Activated CD8-positive, alpha-beta memory T cell treated with anti-CD3 and anti-CD28 coated beads, Interleukin-2, amount 50 U/mL, for 24 hours (primary cell): ENCODE data around the gene GLI2.

ENCODE experiments used
- DNase-seq: peaks from one replicate; pipeline ENCODE4 v3.0.0-alpha.2; 2020; ENCODE audit errors: extremely low read depth

The GLI2 gene

GRCh38 chr2:120712180-120712681 lies 23.4 kb upstream of the GLI2 start:
- no peak for DNase-seq

DNA sequence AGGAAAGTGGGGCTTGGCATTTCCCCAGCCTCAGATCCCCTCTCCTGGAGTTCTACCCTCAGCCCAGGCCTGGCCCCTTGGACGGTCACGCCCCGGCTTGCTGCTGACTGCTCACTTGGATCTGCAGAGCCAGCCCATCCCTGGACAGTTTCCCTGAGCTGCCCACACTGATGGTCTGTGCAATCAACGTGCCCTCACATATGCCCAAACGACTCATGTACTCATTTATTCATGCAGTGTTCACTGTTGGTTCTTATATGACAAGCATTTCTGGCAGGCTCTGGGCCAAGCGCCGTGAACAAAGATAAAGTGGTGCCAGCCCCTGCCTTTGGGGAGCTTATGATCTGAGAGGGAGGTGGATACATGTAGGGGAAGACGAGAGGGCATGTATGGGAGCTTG lies 20.3 kb upstream of the GLI2 start:
- DNase-seq: no peak

GRCh38 chr2:120715941-120716340 lies 19.7 kb upstream of the GLI2 start:
- DNase-seq: no peak

- DNase-seq: no peak
Observed at GRCh38 chr2:120716641-120717585, 18.8 kb upstream of the GLI2 start.

- no peak for DNase-seq
Observed at GRCh38 chr2:120719491-120719890, 16.2 kb upstream of the GLI2 start.

DNA sequence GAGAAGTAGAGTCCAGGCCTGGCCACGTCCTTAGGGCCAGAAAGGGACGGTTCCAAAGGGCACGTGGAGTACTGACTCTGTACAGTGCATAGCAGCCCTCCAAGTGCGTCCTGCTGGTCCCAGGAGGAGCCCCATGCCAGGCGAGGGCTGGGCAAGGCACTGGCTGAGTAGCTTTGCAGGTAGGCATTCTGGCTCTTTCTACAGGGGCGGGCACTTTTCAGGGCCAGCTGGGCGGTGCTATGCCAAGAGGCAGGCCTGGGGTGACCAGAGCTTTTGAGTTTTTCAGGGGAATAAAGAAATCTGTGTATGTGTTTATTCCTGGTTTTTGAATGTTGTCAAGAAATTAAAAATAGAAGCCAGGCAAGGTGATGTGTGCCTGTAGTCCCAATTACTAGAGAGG lies 15.4 kb upstream of the GLI2 start:
- DNase-seq: no peak

DNA sequence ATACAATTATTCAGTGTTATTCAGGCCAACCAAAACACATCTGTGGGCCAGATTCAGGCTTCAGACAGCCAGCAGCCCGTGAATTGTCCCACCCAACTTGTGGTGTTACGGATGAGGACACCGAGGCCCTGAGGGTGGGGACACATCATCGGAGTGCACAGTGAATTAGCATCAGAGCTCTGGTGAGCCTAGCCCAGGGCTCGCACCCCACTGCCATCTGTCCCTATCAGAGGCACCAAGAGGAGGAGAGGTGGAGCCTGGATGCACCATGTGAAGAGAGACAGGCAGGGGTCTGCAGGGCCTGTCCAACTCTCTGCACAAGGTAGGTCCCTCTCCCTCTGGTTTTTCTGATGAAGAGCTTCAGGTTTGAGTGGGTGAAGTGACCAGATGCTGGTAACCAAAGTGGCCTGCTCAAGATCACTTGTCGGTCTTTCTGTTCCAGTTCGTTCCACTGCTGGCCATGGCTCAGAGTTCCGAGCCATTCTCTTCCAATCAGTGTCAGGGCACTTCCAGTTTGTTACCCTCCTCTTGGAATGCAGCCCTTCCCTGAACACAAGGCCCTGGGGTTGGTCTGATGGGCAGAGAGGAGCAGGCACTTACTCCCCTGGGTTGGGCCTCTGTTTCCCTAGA lies 14.8 kb upstream of the GLI2 start:
- DNase-seq: no peak

- no peak for DNase-seq
Observed at GRCh38 chr2:120722246-120722567, 13.5 kb upstream of the GLI2 start.

DNA sequence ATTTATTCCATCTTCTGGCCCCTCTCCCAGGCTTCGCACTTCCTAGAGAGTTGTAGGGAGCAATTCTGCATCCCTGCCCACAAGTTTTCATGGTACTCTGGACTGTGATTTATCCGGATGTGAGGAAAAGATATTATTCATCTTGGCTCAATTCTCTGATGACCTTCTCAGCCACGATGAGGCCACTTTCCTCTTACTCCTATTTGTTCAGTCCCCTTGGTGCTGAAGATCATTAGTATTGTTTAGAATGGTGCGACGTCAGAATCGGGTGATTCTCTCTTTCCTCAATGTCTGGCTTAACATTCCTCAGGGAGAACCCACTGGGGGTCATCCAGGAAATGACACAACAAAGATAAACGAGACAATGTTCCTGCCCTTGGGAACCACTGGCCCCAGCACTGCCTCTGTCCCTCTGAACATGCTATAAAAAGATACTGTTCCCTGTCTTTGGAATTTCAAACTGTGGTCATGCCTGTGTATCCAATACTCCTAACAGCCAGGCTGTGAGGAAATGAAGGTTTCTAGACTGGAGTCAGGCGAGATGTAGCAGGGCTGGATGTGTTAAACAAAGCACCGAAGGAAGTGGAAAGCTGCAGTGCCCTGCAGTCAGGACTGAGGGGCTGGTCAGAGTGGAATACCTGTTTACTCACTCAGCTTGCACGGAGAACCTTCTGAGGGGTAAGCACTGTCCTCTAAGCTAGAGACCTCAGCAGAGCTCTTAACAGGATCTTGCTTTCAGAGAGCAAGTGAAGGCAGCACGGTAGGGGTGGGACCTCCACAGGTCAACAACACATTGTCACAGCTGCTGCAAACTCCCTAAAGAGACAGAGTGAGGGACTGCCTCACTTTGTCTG lies 12.9 kb upstream of the GLI2 start:
- DNase-seq: no peak

GRCh38 chr2:120726245-120726644 lies 9.4 kb upstream of the GLI2 start:
- DNase-seq: no peak

DNA sequence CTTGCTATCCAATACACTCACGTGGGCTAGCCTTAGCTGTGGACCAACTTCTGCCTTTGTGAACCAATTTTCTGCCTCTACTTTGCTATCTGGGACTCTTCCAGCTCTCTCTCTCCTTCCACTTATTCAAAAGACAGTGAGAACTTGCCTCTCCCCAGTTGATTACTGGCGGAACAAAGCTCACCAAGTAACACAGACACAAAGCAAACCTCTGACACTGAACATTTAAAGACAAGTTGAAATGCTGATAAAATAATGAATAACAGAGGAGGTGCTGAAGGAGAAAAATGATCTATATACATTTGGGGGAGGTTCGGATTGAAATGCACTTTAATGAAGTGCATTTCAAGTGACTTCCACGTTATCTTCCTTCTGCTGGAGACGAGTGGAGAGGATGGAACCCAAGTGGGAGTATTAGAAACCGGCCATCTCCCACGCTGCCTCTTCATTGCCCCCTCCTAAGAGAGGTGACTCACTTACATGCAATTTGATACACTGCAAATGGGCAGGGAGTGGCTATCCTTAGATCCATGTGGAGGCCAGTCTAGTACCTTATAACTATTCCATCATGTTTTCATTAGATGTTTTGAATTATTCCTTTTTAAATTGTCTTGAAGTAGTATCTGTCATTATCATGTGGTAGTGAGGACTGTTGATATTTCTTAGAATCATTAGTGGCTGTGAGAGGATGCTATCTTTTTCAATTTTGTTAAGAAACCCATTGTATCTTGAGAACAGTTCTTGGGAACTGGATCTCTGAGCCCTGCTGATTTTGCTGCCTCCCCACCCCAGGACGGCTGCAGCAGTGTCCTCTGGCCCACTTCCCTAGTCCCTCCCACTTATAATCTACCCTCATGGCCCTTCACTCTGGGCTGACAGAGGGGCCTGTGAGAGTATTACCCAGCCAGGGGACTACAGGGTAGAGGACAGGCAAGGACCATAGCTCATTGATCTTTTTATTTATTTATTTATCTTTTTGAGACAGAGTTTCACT lies 6.0 kb upstream of the GLI2 start:
- DNase-seq: no peak

DNA sequence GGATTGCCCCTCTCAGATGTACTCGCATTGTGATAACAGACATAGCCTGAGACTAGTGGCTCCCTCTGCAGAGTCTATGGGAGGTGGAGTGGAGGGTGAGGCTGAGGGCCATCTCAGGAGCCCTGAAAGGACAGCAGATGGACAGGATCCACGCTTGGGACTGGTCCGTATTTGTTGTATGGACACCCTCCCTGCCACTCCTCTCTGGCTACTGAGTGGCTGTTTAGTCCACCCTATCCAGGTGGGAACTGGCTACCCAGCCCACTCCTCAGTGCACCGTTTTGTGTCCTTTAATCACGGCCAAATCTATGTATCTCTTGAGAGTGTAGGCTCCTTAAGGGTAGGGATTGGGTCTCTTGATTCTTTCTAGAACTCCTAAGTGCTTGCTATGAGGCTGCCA lies 4.5 kb upstream of the GLI2 start:
- DNase-seq: no peak

DNA sequence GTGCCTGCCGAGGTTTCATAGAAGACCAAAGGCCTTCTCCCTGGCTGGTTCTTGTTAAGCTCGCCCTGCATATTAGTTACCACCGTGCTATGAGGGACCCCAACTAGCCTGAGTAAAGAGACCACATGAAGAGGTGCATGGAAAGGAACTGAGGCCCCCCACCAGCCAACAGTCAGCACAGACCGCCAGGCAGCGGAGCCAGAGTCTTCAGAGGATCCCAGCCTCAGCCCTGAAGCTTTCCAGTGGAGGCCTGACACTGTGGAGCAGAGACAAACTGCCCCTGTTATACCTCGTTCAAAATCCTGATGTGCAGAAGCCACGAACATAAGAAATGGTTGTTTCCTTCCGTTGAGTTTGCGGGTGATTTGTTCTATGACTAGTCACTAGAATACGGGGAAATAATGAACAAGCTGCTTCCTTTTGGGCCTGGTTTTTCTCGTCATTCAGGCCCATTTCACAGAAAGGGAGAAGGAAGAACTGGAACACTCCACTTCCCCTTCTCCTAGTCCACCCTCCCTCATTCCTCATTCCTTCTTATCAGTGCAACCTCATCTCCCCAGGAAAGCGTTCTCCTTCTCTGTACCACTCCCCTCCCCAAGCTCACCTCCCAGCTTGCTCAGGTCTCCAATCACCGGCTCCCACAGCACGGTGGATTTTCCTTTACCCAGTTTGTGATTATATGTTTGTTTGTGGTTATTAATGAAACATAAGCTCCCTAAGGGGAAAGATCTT lies 3.0 kb upstream of the GLI2 start:
- DNase-seq: no peak

GRCh38 chr2:120733238-120733932 lies 2.3 kb upstream of the GLI2 start:
- DNase-seq: no peak

GRCh38 chr2:120734930-120735651 lies 577 bp upstream of the GLI2 start:
- DNase-seq: no peak

DNA sequence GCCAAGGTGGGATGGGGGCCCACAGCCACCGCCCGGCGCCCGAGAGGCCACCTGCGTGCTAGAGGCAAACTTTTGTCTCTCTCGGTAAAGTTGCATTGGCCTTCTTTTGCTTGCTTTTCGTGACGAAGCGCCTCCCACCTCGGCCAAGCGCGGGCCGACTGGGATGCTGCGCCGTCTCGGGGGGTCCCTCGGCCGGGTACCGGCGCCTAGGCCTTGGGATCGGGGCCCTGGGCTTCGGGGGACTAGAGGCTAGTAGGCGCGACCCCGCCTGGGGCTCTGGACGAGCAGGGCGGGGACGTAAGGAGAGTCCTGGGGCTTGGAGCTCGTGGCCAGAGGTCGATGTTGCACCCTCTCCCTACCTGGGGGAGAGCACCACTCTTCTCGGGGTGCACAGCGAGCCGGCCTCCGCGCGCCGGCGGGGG lies 545 bp downstream of the GLI2 start:
- no peak for DNase-seq

GRCh38 chr2:120736624-120737339 lies 1.1 kb downstream of the GLI2 start:
- DNase-seq: no peak

DNA sequence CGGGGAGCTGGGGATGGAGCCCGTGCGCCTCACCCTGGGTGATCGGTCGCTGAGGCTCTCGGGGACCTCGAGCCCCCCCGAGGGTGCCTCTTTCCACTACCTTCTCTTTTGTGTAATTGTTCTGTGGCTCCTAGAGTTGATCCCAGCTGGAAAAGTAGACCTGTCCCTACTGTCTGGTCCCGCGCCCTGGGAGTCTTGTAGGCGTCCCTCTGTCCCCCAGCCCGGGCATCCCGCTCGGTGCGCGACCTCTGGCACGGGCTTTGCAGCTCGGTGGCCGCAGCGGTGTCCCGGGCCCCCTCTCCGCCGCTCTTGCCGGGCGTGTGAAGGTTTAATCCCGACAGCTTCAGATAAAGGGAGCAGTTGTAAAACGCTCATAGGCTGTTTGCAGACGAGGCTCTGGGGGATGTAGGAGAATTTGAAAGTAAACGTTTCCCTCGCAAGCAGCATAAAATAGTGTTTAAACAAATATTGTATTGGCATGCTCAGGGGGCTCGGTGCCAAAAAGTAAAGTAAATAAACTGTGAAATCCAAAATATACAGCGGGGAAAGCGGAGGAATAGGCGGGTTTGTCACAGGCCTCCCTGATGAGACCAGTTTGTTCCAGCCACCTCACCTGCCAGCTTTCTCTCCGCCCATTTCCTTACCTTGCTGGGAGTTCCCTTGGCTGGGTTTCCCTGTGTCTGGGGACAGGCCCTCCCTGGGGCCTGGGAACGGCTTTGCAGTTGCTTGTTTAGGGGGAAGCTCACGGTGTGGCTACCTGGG lies 1.9 kb downstream of the GLI2 start:
- no peak for DNase-seq
